ENCODE data around the gene COL6A2.
"Not testable (repeated sequence)": the region's sequence is repeated elsewhere in the genome, so short reads cannot be mapped to it uniquely, and the experiment has no call there.

COL6A2 gene

GRCh38 chr21:46160907-46161632 lies 63.2 kb downstream of the COL6A2 start:
- DNase-seq (ENCODE audit: insufficient read length, low spot score) (no peak), FAIRE-seq (no peak)
- TF ChIP-seq POLR2A (IDR thresholded peaks at IDR 0.05; ENCODE audit: low read depth, low read length), result no peak

- no peak for FAIRE-seq
- no peak for TF ChIP-seq POLR2A (IDR thresholded peaks at IDR 0.05; ENCODE audit: low read depth, low read length)
- DNase-seq (ENCODE audit: insufficient read length, low spot score), result no peak
Observed at GRCh38 chr21:46161633-46162592, 64.0 kb downstream of the COL6A2 start.

- TF ChIP-seq POLR2A (IDR thresholded peaks at IDR 0.05; ENCODE audit: low read depth, low read length), result no peak
- DNase-seq (ENCODE audit: insufficient read length, low spot score), result no peak
- FAIRE-seq, result no peak
Observed at GRCh38 chr21:46163380-46163779, 65.5 kb downstream of the COL6A2 start.

GRCh38 chr21:46165098-46165497 lies 67.2 kb downstream of the COL6A2 start:
- DNase-seq (ENCODE audit: insufficient read length, low spot score) (no peak), FAIRE-seq (no peak)
- no peak for TF ChIP-seq POLR2A (IDR thresholded peaks at IDR 0.05; ENCODE audit: low read depth, low read length)

GRCh38 chr21:46168238-46168637 lies 70.3 kb downstream of the COL6A2 start:
- DNase-seq (ENCODE audit: insufficient read length, low spot score) (no peak), FAIRE-seq (no peak)
- TF ChIP-seq POLR2A (IDR thresholded peaks at IDR 0.05; ENCODE audit: low read depth, low read length), result no peak

GRCh38 chr21:46168659-46169386 lies 70.9 kb downstream of the COL6A2 start:
- no peak for FAIRE-seq
- no peak for TF ChIP-seq POLR2A (IDR thresholded peaks at IDR 0.05; ENCODE audit: low read depth, low read length)
- DNase-seq (ENCODE audit: insufficient read length, low spot score), result no peak

GRCh38 chr21:46170436-46171193 lies 72.7 kb downstream of the COL6A2 start:
- FAIRE-seq; DNase-seq (ENCODE audit: insufficient read length, low spot score): not testable (repeated sequence)

- FAIRE-seq, result no peak
- no peak for DNase-seq (ENCODE audit: insufficient read length, low spot score)
- no peak for TF ChIP-seq POLR2A (IDR thresholded peaks at IDR 0.05; ENCODE audit: low read depth, low read length)
Observed at GRCh38 chr21:46171585-46171984, 73.7 kb downstream of the COL6A2 start.

GRCh38 chr21:46171996-46172862 lies 74.3 kb downstream of the COL6A2 start:
- DNase-seq (ENCODE audit: insufficient read length, low spot score), result no peak
- FAIRE-seq, result no peak
- TF ChIP-seq POLR2A (IDR thresholded peaks at IDR 0.05; ENCODE audit: low read depth, low read length), result no peak

- no peak for DNase-seq (ENCODE audit: insufficient read length, low spot score)
- no peak for TF ChIP-seq POLR2A (IDR thresholded peaks at IDR 0.05; ENCODE audit: low read depth, low read length)
- FAIRE-seq, result no peak
Observed at GRCh38 chr21:46172863-46173528, 75.1 kb downstream of the COL6A2 start.

- no peak for TF ChIP-seq POLR2A (IDR thresholded peaks at IDR 0.05; ENCODE audit: low read depth, low read length)
- FAIRE-seq (no peak), DNase-seq (ENCODE audit: insufficient read length, low spot score) (no peak)
Observed at GRCh38 chr21:46173573-46173972, 75.7 kb downstream of the COL6A2 start.

GRCh38 chr21:46176443-46177129 lies 78.7 kb downstream of the COL6A2 start:
- DNase-seq (ENCODE audit: insufficient read length, low spot score); FAIRE-seq: not testable (repeated sequence)

Measured in H54 (cell line).